HL-60 (cell line): ENCODE data around the gene SEPSECS.

Source experiments
- GABPA ChIP-seq: IDR thresholded peaks from 2 replicates; pipeline ENCODE4 v1.6.1; 2012; ENCODE audit warnings: low read depth
- REST ChIP-seq: IDR thresholded peaks from 2 replicates; pipeline ENCODE4 v1.6.1; 2012; ENCODE audit warnings: low read depth; ENCODE audit not compliant: insufficient replicate concordance
- TF ChIP-seq, protein P1 (sequence below): IDR thresholded peaks from one replicate; pipeline ENCODE4 v1.5.1; 2011; ENCODE audit warnings: low read length, control low read depth, inconsistent platforms; ENCODE audit not compliant: insufficient read depth

DNA sequence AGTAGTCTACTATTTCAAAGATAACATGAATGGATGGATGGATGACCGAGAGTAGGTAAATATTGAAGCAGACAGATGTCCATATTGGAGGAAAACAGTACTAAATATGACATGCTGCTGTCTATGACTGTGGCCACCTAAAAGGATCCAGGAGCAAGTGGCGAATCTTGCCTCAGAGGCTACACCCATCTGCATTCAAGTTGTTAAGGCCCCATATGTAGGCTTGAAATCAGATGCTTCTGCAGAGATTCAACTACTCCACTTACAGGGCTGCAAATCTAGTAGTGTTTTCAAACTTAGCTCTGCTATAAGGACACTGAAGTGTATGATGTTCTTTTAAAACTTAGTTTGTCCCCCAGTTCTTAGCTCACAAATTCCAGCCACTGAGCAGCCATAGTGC, 28.9 kb downstream of the SEPSECS start:
- TF ChIP-seq, protein P1, sequence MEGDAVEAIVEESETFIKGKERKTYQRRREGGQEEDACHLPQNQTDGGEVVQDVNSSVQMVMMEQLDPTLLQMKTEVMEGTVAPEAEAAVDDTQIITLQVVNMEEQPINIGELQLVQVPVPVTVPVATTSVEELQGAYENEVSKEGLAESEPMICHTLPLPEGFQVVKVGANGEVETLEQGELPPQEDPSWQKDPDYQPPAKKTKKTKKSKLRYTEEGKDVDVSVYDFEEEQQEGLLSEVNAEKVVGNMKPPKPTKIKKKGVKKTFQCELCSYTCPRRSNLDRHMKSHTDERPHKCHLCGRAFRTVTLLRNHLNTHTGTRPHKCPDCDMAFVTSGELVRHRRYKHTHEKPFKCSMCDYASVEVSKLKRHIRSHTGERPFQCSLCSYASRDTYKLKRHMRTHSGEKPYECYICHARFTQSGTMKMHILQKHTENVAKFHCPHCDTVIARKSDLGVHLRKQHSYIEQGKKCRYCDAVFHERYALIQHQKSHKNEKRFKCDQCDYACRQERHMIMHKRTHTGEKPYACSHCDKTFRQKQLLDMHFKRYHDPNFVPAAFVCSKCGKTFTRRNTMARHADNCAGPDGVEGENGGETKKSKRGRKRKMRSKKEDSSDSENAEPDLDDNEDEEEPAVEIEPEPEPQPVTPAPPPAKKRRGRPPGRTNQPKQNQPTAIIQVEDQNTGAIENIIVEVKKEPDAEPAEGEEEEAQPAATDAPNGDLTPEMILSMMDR, result no peak
- TF ChIP-seq REST, result no peak
- TF ChIP-seq GABPA, result no peak
